ENCODE results near the gene SYCP1.

DNA sequence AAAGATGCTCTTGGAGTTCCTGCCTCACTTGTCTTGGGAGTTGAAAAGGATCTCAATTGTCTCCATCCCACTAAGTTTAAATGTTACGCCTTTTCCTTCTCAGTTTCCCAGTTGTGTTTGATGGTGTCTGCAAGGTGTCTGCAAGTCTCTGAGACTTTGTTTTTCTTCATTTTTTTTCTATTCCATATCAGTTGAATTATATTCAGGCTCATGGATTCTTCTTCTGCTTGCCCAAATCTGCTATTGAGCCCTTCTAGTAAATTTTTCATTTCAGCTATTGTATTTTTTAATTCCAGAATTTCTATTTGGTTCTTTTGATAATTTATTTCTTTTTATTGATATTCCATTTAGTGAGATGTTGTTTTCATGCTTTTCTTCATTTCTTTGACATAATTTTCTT is 127.6 kb downstream of the SYCP1 start:
- TF ChIP-seq, protein P1, sequence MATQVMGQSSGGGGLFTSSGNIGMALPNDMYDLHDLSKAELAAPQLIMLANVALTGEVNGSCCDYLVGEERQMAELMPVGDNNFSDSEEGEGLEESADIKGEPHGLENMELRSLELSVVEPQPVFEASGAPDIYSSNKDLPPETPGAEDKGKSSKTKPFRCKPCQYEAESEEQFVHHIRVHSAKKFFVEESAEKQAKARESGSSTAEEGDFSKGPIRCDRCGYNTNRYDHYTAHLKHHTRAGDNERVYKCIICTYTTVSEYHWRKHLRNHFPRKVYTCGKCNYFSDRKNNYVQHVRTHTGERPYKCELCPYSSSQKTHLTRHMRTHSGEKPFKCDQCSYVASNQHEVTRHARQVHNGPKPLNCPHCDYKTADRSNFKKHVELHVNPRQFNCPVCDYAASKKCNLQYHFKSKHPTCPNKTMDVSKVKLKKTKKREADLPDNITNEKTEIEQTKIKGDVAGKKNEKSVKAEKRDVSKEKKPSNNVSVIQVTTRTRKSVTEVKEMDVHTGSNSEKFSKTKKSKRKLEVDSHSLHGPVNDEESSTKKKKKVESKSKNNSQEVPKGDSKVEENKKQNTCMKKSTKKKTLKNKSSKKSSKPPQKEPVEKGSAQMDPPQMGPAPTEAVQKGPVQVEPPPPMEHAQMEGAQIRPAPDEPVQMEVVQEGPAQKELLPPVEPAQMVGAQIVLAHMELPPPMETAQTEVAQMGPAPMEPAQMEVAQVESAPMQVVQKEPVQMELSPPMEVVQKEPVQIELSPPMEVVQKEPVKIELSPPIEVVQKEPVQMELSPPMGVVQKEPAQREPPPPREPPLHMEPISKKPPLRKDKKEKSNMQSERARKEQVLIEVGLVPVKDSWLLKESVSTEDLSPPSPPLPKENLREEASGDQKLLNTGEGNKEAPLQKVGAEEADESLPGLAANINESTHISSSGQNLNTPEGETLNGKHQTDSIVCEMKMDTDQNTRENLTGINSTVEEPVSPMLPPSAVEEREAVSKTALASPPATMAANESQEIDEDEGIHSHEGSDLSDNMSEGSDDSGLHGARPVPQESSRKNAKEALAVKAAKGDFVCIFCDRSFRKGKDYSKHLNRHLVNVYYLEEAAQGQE (tag by site-specific recombination; IDR thresholded peaks at IDR 0.05), result no peak
- TF ChIP-seq, protein P2, sequence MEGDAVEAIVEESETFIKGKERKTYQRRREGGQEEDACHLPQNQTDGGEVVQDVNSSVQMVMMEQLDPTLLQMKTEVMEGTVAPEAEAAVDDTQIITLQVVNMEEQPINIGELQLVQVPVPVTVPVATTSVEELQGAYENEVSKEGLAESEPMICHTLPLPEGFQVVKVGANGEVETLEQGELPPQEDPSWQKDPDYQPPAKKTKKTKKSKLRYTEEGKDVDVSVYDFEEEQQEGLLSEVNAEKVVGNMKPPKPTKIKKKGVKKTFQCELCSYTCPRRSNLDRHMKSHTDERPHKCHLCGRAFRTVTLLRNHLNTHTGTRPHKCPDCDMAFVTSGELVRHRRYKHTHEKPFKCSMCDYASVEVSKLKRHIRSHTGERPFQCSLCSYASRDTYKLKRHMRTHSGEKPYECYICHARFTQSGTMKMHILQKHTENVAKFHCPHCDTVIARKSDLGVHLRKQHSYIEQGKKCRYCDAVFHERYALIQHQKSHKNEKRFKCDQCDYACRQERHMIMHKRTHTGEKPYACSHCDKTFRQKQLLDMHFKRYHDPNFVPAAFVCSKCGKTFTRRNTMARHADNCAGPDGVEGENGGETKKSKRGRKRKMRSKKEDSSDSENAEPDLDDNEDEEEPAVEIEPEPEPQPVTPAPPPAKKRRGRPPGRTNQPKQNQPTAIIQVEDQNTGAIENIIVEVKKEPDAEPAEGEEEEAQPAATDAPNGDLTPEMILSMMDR (tag by site-specific recombination; IDR thresholded peaks at IDR 0.05), result no peak
- TF ChIP-seq EGR2 (tag by site-specific recombination; IDR thresholded peaks at IDR 0.05; ENCODE audit: low read depth) (no peak), ZBTB21 (tag by site-specific recombination; IDR thresholded peaks at IDR 0.05) (no peak), ZNF16 (tag by site-specific recombination; IDR thresholded peaks at IDR 0.05; ENCODE audit: low read depth) (no peak), KLF16 (tag by site-specific recombination; IDR thresholded peaks at IDR 0.05) (no peak), ZNF274 (IDR thresholded peaks at IDR 0.05; ENCODE audit: low read length) (no peak), ZNF274 (tag by site-specific recombination; IDR thresholded peaks at IDR 0.05; ENCODE audit: borderline replicate concordance) (no peak), ZIC2 (tag by site-specific recombination; IDR thresholded peaks at IDR 0.05) (no peak), ZNF660 (tag by site-specific recombination; IDR thresholded peaks at IDR 0.05) (no peak), ZFP41 (tag by site-specific recombination; IDR thresholded peaks at IDR 0.05; ENCODE audit: borderline replicate concordance) (no peak)
- TF ChIP-seq, protein P3, sequence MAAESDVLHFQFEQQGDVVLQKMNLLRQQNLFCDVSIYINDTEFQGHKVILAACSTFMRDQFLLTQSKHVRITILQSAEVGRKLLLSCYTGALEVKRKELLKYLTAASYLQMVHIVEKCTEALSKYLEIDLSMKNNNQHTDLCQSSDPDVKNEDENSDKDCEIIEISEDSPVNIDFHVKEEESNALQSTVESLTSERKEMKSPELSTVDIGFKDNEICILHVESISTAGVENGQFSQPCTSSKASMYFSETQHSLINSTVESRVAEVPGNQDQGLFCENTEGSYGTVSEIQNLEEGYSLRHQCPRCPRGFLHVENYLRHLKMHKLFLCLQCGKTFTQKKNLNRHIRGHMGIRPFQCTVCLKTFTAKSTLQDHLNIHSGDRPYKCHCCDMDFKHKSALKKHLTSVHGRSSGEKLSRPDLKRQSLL (tag by site-specific recombination; IDR thresholded peaks at IDR 0.05), result no peak
- TF ChIP-seq, protein P4, sequence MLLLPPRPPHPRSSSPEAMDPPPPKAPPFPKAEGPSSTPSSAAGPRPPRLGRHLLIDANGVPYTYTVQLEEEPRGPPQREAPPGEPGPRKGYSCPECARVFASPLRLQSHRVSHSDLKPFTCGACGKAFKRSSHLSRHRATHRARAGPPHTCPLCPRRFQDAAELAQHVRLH (tag by site-specific recombination; IDR thresholded peaks at IDR 0.05), result no peak
- TF ChIP-seq, protein P5, sequence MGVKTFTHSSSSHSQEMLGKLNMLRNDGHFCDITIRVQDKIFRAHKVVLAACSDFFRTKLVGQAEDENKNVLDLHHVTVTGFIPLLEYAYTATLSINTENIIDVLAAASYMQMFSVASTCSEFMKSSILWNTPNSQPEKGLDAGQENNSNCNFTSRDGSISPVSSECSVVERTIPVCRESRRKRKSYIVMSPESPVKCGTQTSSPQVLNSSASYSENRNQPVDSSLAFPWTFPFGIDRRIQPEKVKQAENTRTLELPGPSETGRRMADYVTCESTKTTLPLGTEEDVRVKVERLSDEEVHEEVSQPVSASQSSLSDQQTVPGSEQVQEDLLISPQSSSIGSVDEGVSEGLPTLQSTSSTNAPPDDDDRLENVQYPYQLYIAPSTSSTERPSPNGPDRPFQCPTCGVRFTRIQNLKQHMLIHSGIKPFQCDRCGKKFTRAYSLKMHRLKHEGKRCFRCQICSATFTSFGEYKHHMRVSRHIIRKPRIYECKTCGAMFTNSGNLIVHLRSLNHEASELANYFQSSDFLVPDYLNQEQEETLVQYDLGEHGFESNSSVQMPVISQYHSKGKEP (tag by site-specific recombination; IDR thresholded peaks at IDR 0.05), result no peak
- TF ChIP-seq, protein P6, sequence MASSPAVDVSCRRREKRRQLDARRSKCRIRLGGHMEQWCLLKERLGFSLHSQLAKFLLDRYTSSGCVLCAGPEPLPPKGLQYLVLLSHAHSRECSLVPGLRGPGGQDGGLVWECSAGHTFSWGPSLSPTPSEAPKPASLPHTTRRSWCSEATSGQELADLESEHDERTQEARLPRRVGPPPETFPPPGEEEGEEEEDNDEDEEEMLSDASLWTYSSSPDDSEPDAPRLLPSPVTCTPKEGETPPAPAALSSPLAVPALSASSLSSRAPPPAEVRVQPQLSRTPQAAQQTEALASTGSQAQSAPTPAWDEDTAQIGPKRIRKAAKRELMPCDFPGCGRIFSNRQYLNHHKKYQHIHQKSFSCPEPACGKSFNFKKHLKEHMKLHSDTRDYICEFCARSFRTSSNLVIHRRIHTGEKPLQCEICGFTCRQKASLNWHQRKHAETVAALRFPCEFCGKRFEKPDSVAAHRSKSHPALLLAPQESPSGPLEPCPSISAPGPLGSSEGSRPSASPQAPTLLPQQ (tag by site-specific recombination; IDR thresholded peaks at IDR 0.05), result no peak
